Measurements from ENCODE around the gene POC5. TPM values are rescaled to one million over a fixed set of nuclear protein-coding genes. Genes with fewer than 3 reads are reported as not detected.
"Not testable (repeated sequence)": the region's sequence is repeated elsewhere in the genome, so short reads cannot be mapped to it uniquely, and the experiment has no call there.

Gene POC5
- total RNA-seq: 2.1 TPM
- long read RNA-seq: 0 reads

GRCh38 chr5:75717082-75717922 lies at the start of gene POC5:
TSS of gene POC5 (minus strand) at chr5:75717437. CDS start at chr5:75712937, 4,500 bp downstream.
- ATAC-seq (peak; percentile 100), DNase-seq (peak; percentile 97)
- intact Hi-C loops (cut with micrococcal nuclease): no loop called here

GRCh38 chr5:75758116-75758515 lies 40.9 kb upstream of the POC5 start:
- no peak for DNase-seq
- intact Hi-C loops (cut with micrococcal nuclease): no loop called here
- ATAC-seq: no peak

- intact Hi-C loops (cut with micrococcal nuclease): no loop called here
- ATAC-seq (no peak), DNase-seq (no peak)
Observed at GRCh38 chr5:75756981-75757380, 39.7 kb upstream of the POC5 start.

- intact Hi-C loops (cut with micrococcal nuclease): no loop called here
- no peak for ATAC-seq
- no peak for DNase-seq
Observed at GRCh38 chr5:75756211-75756610, 39.0 kb upstream of the POC5 start.

- intact Hi-C loops (cut with micrococcal nuclease): no loop called here
- DNase-seq (no peak), ATAC-seq (no peak)
Observed at GRCh38 chr5:75753182-75753581, 35.9 kb upstream of the POC5 start.

GRCh38 chr5:75744355-75744754 lies 27.1 kb upstream of the POC5 start:
- intact Hi-C loops (cut with micrococcal nuclease): no loop called here
- no peak for ATAC-seq
- DNase-seq: no peak

GRCh38 chr5:75736273-75736672 lies 19.0 kb upstream of the POC5 start:
- ATAC-seq (no peak), DNase-seq (no peak)
- intact Hi-C loops (cut with micrococcal nuclease): no loop called here

- peak; percentile 80 for ATAC-seq
- no peak for DNase-seq
- intact Hi-C loops (cut with micrococcal nuclease): no loop called here
Observed at GRCh38 chr5:75734913-75735789, 17.9 kb upstream of the POC5 start.

GRCh38 chr5:75733767-75734166 lies 16.5 kb upstream of the POC5 start:
- ATAC-seq (no peak), DNase-seq (no peak)
- intact Hi-C loops (cut with micrococcal nuclease): no loop called here

- intact Hi-C loops (cut with micrococcal nuclease); DNase-seq; ATAC-seq: not testable (repeated sequence)
Observed at GRCh38 chr5:75731515-75731914, 14.3 kb upstream of the POC5 start.

GRCh38 chr5:75729321-75729720 lies 12.1 kb upstream of the POC5 start:
- DNase-seq (no peak), ATAC-seq (no peak)
- intact Hi-C loops (cut with micrococcal nuclease): no loop called here

- intact Hi-C loops (cut with micrococcal nuclease): no loop called here
- ATAC-seq (no peak), DNase-seq (no peak)
Observed at GRCh38 chr5:75727931-75728330, 10.7 kb upstream of the POC5 start.

GRCh38 chr5:75726224-75726623 lies 9.0 kb upstream of the POC5 start:
- intact Hi-C loops (cut with micrococcal nuclease); ATAC-seq; DNase-seq: not testable (repeated sequence)

GRCh38 chr5:75723378-75723777 lies 6.1 kb upstream of the POC5 start:
- intact Hi-C loops (cut with micrococcal nuclease): no loop called here
- no peak for DNase-seq
- ATAC-seq: no peak

- DNase-seq: no peak
- ATAC-seq: no peak
- intact Hi-C loops (cut with micrococcal nuclease): no loop called here
Observed at GRCh38 chr5:75721573-75721972, 4.3 kb upstream of the POC5 start.

GRCh38 chr5:75720882-75721281 lies 3.6 kb upstream of the POC5 start:
- intact Hi-C loops (cut with micrococcal nuclease): no loop called here
- DNase-seq (no peak), ATAC-seq (no peak)

- no peak for ATAC-seq
Observed at GRCh38 chr5:75716715-75717081, 539 bp downstream of the POC5 start.

GRCh38 chr5:75712091-75712490 lies 5.1 kb downstream of the POC5 start:
- no peak for ATAC-seq
- intact Hi-C loops (cut with micrococcal nuclease): no loop called here
- no peak for DNase-seq

More at GRCh38 chr5:75716715-75717081, 539 bp downstream of the POC5 start:
- peak; percentile 28 for DNase-seq
- intact Hi-C loops (cut with micrococcal nuclease): no loop called here

- no peak for ATAC-seq
- intact Hi-C loops (cut with micrococcal nuclease): no loop called here
- no peak for DNase-seq
Observed at GRCh38 chr5:75711151-75711550, 6.1 kb downstream of the POC5 start.

- DNase-seq (no peak), ATAC-seq (peak; percentile 49)
- intact Hi-C loops (cut with micrococcal nuclease): no loop called here
Observed at GRCh38 chr5:75710637-75711036, 6.6 kb downstream of the POC5 start.
